Left ventricle myocardium inferior (tissue), 1 donor: ENCODE results near the gene SSNA1. TPM values are rescaled to one million over a fixed set of nuclear protein-coding genes. Genes with fewer than 3 reads are reported as not detected.
A peak's percentile ranks its signal among the peaks of the same experiment; 100 is the strongest.

Source experiments
- DNase-seq: peaks from one replicate; pipeline ENCODE4 v3.0.0-alpha.2; 2020
- H3K27ac ChIP-seq: fragments of 200-600 bp; replicated peaks from 2 replicates; pipeline ENCODE4 v1.8.0; 2021
- H3K27me3 ChIP-seq: fragments of 200-600 bp; 2 replicates; pipeline ENCODE4 v1.8.0; 2021; ENCODE audit warnings: low read depth
- H3K36me3 ChIP-seq: fragments of 200-600 bp; 2 replicates; pipeline ENCODE4 v1.8.0; 2021
- H3K4me1 ChIP-seq: fragments of 200-600 bp; 2 replicates; pipeline ENCODE4 v1.8.0; 2021
- H3K4me3 ChIP-seq: fragments of 200-600 bp; 2 replicates; pipeline ENCODE4 v1.8.0; 2021; ENCODE audit warnings: mild to moderate bottlenecking, moderate library complexity
- H3K9me3 ChIP-seq: fragments of 200-600 bp; replicated peaks from 2 replicates; pipeline ENCODE4 v1.8.0; 2021
- CTCF ChIP-seq: fragments of 200-600 bp; IDR thresholded peaks from 2 replicates; pipeline ENCODE4 v1.8.0; 2021; ENCODE audit warnings: antibody characterized with exemption, mild to moderate bottlenecking, borderline replicate concordance
- intact Hi-C: fragments of 100-400 bp; cut with micrococcal nuclease; formaldehyde crosslinking; loops from one replicate; pipeline ENCODE4 v1.11.0; 2022
- total RNA-seq: library from RNA; stranded (reverse); fragmentation: NEBNext Ultra II Directional; extraction: Animal tissue kit (Norgen Biotek cat#: 25700); gene quantifications from one replicate; pipeline ENCODE4 v1.2.1, GENCODE V29; 2021
- donor health status: DM: no; HTN: yes; CAD: no; lungs with severe emphysema.

The SSNA1 gene
- total RNA-seq, 1 donor from 2014 or later, result 72.3 TPM

DNA sequence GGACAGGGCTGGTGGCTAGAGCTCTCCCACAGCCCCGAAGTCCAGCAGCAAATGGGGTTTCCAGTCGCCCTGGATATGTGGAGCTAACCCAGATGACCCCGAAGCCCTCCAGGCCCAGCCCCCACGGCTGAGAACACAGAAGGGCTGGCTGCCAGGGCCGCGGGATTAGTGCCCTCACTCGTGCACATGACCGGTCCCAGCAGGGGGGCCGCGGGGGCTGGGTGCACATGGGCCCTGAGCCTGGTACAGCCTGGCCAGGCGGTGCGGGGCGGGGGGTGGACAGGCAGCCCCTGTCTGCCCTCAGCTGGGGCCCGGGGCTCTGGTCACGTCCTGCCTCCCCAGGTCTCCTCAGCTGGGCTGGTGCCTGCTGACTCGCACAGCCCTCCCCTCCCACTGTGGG is 5.9 kb downstream of the SSNA1 start:
- Histone ChIP-seq H3K27ac (peak overlapping the region; percentile 92), H3K4me3 (peak overlapping the region; percentile 51)

DNA sequence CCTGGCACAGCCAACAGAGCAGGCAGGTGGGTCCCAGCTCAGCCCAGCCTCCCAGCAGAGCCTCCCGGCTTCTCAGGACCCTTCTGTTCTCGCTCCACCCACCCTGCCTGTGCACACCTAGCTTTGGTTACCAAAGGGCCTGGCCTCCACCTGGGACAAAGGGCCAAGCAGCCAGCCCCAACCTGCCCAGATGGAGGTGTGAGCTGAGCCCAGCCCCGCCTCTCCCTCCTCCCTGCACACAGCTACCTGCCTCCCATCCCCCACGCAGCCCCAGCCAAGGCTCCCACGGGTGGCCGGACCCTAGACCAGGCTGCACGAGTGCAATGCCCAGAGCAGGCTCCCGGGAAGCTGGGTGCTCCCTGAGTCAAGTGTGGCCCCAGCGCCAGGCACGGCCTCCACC is 6.4 kb downstream of the SSNA1 start:
- TF ChIP-seq CTCF, result no peak
- Histone ChIP-seq H3K9me3 (no peaks in the 10 kb centered on the region), H3K27ac (peak overlapping the region; percentile 92), H3K4me1 (peaks cover 91% of the 10 kb centered on the region), H3K4me3 (peak overlapping the region; percentile 51), H3K27me3 (no peaks in the 10 kb centered on the region), H3K36me3 (peaks cover 26% of the 10 kb centered on the region)
- intact Hi-C loops, result no loop called here
- DNase-seq, result no peak

More for the DNA sequence above, 5.9 kb downstream of the SSNA1 start:
- intact Hi-C loops, result no loop called here
- H3K9me3 ChIP-seq, result no peaks in the 10 kb centered on the region
- peaks cover 29% of the 10 kb centered on the region for H3K36me3 ChIP-seq
- peaks cover 91% of the 10 kb centered on the region for H3K4me1 ChIP-seq
- DNase-seq, result peak; percentile 87
- no peaks in the 10 kb centered on the region for H3K27me3 ChIP-seq
- no peak for TF ChIP-seq CTCF

DNA sequence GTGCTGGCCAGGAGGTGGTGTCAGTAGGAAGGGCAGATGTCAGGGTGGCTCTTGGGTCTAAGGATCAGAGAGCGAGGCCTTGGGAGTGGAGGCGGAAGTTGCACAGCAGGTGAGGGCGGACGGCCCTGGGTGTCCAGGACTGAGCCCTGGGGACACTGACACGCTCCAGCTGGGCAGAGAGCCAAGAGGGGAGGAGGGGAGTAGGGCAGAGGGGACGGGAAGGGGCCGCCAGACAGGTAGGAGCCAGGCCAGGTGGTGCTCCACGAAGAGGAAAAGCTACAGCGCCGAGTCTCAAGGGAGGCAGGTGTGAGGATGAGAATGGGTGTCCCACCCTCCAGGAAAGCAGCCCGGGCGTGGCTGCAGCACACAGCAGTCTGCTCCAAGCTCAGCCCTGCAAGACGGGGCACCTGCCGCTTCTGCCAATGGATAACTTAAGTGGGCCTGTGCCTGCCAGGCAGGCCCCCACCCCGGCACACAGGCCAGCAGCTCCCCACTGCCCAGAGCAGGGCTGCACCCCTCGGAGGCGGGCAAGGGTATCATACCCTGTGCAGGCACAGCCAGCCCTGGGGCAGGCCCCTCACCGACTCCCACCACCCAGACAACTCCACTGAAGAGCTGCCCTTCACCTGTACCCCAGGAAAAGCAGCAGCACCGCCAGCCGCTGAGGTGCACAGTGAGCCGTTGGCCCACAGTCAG is 7.2 kb downstream of the SSNA1 start:
- Histone ChIP-seq H3K36me3 (peaks cover 19% of the 10 kb centered on the region), H3K4me3 (peak overlapping the region; percentile 51), H3K27ac (peak overlapping the region; percentile 92), H3K27me3 (no peaks in the 10 kb centered on the region), H3K9me3 (no peaks in the 10 kb centered on the region), H3K4me1 (peaks cover 83% of the 10 kb centered on the region)
- intact Hi-C loops, result no loop called here
- no peak for DNase-seq
- no peak for TF ChIP-seq CTCF

- H3K4me1 ChIP-seq, result peaks cover 91% of the 10 kb centered on the region
- intact Hi-C loops, result no loop called here
Measured at GRCh38 chr9:137198051-137198901, 9.8 kb downstream of the SSNA1 start.

GRCh38 chr9:137198902-137199283 is 10.4 kb downstream of the SSNA1 start:
- H3K4me3 ChIP-seq, result peak overlapping the region; percentile 83
- H3K27me3 ChIP-seq, result no peaks in the 10 kb centered on the region
- H3K4me1 ChIP-seq, result peaks cover 91% of the 10 kb centered on the region
- TF ChIP-seq CTCF, result no peak
- DNase-seq, result no peak
- no peaks in the 10 kb centered on the region for H3K36me3 ChIP-seq
- peak overlapping the region; percentile 92 for H3K27ac ChIP-seq
- intact Hi-C loops, result no loop called here
- H3K9me3 ChIP-seq, result no peaks in the 10 kb centered on the region

More at GRCh38 chr9:137198051-137198901, 9.8 kb downstream of the SSNA1 start:
- no peak for TF ChIP-seq CTCF
- peak overlapping the region; percentile 92 for H3K27ac ChIP-seq
- H3K9me3 ChIP-seq, result no peaks in the 10 kb centered on the region
- no peaks in the 10 kb centered on the region for H3K27me3 ChIP-seq
- peak overlapping the region; percentile 83 for H3K4me3 ChIP-seq
- H3K36me3 ChIP-seq, result no peaks in the 10 kb centered on the region
- no peak for DNase-seq
